H1 (cell line): ENCODE results near the gene BCAS3. TPM values are rescaled to one million over a fixed set of nuclear protein-coding genes. Genes with fewer than 3 reads are reported as not detected.

ENCODE experiments used
- BCL11A ChIP-seq, 2 experiments: IDR thresholded peaks; one replicate each; pipeline ENCODE4 v1.6.1; 2011; ENCODE audit warnings: low read depth in 2 of 2, low read length in 2 of 2, mild to moderate bottlenecking in 2 of 2
- RBBP5 ChIP-seq: IDR thresholded peaks from 2 replicates; pipeline ENCODE4 v1.7.1; 2012; ENCODE audit warnings: low read depth, mild to moderate bottlenecking, inconsistent platforms, low read length, moderate library complexity, borderline replicate concordance
- ZNF274 ChIP-seq: IDR thresholded peaks from 2 replicates; pipeline ENCODE4 v1.7.0; 2012; ENCODE audit warnings: low read length, borderline replicate concordance; ENCODE audit errors: extremely low read depth
- polyA plus RNA-seq, 7 experiments: library from polyadenylated mRNA; depleted of rRNA in 3 of 7; stranded (reverse) in 5 of 7; unstranded in 2 of 7; fragments of >200 nt in 5 of 7; fragments of 200-250 nt in 2 of 7; gene quantifications; 1 replicate in 5 of 7; 2 replicates in 1 of 7; 4 replicates in 1 of 7; pipeline versions ENCODE4 v1.2.1 to v1.2.3, GENCODE V29; 2011 to 2013; ENCODE audit warnings: missing spikeins in 2 of 7, mixed read lengths in 2 of 7
- total RNA-seq: library from RNA; stranded (reverse); fragmentation: NEBNext Ultra II Directional; extraction: Animal tissue kit (Norgen Biotek cat#: 25700); gene quantifications from 2 replicates; pipeline ENCODE4 v1.2.1, GENCODE V29; 2021

The BCAS3 gene
- total and polyA plus RNA-seq, 2 of the 8 experiments (the other 6 are each of a cell fraction or from before 2014, with no cell fraction given) = 9.9 to 13.3 TPM

GRCh38 chr17:61010661-61011170 lies 333.1 kb downstream of the BCAS3 start (continued):
- TF ChIP-seq RBBP5 = no peak
- no peak for TF ChIP-seq BCL11A (IDR thresholded peaks at IDR 0.05; ENCODE audit: low read depth in 2 of 2, low read length in 2 of 2)
- TF ChIP-seq ZNF274 = no peak
